Measurements from ENCODE around the gene PTPN2.

GRCh38 chr18:12782521-12782920 lies 101.5 kb downstream of the PTPN2 start:
- TF ChIP-seq, protein P1, sequence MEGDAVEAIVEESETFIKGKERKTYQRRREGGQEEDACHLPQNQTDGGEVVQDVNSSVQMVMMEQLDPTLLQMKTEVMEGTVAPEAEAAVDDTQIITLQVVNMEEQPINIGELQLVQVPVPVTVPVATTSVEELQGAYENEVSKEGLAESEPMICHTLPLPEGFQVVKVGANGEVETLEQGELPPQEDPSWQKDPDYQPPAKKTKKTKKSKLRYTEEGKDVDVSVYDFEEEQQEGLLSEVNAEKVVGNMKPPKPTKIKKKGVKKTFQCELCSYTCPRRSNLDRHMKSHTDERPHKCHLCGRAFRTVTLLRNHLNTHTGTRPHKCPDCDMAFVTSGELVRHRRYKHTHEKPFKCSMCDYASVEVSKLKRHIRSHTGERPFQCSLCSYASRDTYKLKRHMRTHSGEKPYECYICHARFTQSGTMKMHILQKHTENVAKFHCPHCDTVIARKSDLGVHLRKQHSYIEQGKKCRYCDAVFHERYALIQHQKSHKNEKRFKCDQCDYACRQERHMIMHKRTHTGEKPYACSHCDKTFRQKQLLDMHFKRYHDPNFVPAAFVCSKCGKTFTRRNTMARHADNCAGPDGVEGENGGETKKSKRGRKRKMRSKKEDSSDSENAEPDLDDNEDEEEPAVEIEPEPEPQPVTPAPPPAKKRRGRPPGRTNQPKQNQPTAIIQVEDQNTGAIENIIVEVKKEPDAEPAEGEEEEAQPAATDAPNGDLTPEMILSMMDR (IDR thresholded peaks at IDR 0.05) = no peak
- no peak for TF ChIP-seq EZH2 (IDR thresholded peaks at IDR 0.05; ENCODE audit: borderline replicate concordance, insufficient read depth, low read depth, low read length, poor library complexity, severe bottlenecking)

All from B cell (primary cell).